MM.1S (cell line): ENCODE measurements around the gene PPP1R12B.
"Not testable (repeated sequence)": the region's sequence is repeated elsewhere in the genome, so short reads cannot be mapped to it uniquely, and the experiment has no call there.

Experiments used
- DNase-seq: peaks from one replicate; pipeline ENCODE4 v3.0.0-alpha.2; 2015
- H2AFZ ChIP-seq: fragments of 300-600 bp; sonication (generic); 2 replicates; pipeline ENCODE4 v1.6.0; 2016; ENCODE audit warnings: antibody characterized with exemption, low read length
- H3F3A ChIP-seq: fragments of 300-600 bp; sonication (generic); 2 replicates; pipeline ENCODE4 v1.6.1; 2016; ENCODE audit warnings: mild to moderate bottlenecking, antibody characterized with exemption, low read length, moderate library complexity, mixed read lengths; ENCODE audit not compliant: insufficient read depth
- H3K27ac ChIP-seq: fragments of 300-600 bp; sonication (generic); 2 replicates; pipeline ENCODE4 v1.5.1; 2016; ENCODE audit warnings: mild to moderate bottlenecking, low read length
- H3K27me3 ChIP-seq: fragments of 300-600 bp; sonication (generic); replicated peaks from 2 replicates; pipeline ENCODE4 v1.6.0; 2016; ENCODE audit warnings: low read length; ENCODE audit not compliant: insufficient read depth
- H3K36me3 ChIP-seq: fragments of 300-600 bp; sonication (generic); replicated peaks from 2 replicates; pipeline ENCODE4 v1.6.1; 2016; ENCODE audit warnings: mild to moderate bottlenecking, low read length, mixed read lengths; ENCODE audit not compliant: insufficient read depth
- H3K4me1 ChIP-seq: fragments of 300-600 bp; sonication (generic); 2 replicates; pipeline ENCODE4 v1.6.1; 2016; ENCODE audit warnings: low read length, mixed read lengths
- H3K4me2 ChIP-seq: fragments of 300-600 bp; sonication (generic); 2 replicates; pipeline ENCODE4 v1.6.0; 2016; ENCODE audit warnings: low read depth, low read length
- H3K4me3 ChIP-seq: fragments of 300-600 bp; sonication (generic); 2 replicates; pipeline ENCODE4 v1.5.1; 2016; ENCODE audit warnings: low read length, mixed read lengths
- H3K79me2 ChIP-seq: fragments of 300-600 bp; sonication (generic); 2 replicates; pipeline ENCODE4 v1.6.1; 2016; ENCODE audit warnings: mixed run types, low read length, mixed read lengths
- H3K9ac ChIP-seq: fragments of 300-600 bp; sonication (generic); 2 replicates; pipeline ENCODE4 v1.6.1; 2016; ENCODE audit warnings: low read length, mixed read lengths
- H3K9me2 ChIP-seq: fragments of 300-600 bp; sonication (generic); replicated peaks from 2 replicates; pipeline ENCODE4 v1.6.1; 2016; ENCODE audit warnings: mild to moderate bottlenecking, low read length, mixed read lengths; ENCODE audit not compliant: insufficient read depth
- H3K9me3 ChIP-seq: fragments of 300-600 bp; sonication (generic); replicated peaks from 2 replicates; pipeline ENCODE4 v1.6.1; 2016; ENCODE audit warnings: mild to moderate bottlenecking, low read length, mixed read lengths; ENCODE audit not compliant: insufficient read depth
- H4K20me1 ChIP-seq: fragments of 300-600 bp; sonication (generic); 2 replicates; pipeline ENCODE4 v1.6.1; 2016; ENCODE audit warnings: mild to moderate bottlenecking, low read length, moderate library complexity, mixed read lengths; ENCODE audit not compliant: insufficient read depth
- CTCF ChIP-seq: fragments of 300-600 bp; sonication (generic); IDR thresholded peaks from 2 replicates; pipeline ENCODE4 v1.5.1; 2016; ENCODE audit warnings: antibody characterized with exemption, low read length, mixed read lengths
- EZH2 ChIP-seq: fragments of 300-600 bp; sonication (generic); optimal IDR thresholded peaks from 2 replicates; pipeline ENCODE3; 2017; ENCODE audit warnings: low read depth, mild to moderate bottlenecking, antibody characterized with exemption, low read length, mixed read lengths
- EZH2phosphoT487 ChIP-seq: fragments of 300-600 bp; sonication (generic); IDR thresholded peaks from 2 replicates; pipeline ENCODE4 v1.6.1; 2018; ENCODE audit warnings: antibody characterized with exemption, low read length

Gene PPP1R12B

GRCh38 chr1:202638019-202638700 lies 289.7 kb downstream of the PPP1R12B start:
- TF ChIP-seq EZH2, result no peak
- TF ChIP-seq EZH2phosphoT487, result no peak
- TF ChIP-seq CTCF, result no peak
- Histone ChIP-seq H3K27ac (no peak overlapping the region), H3K36me3 (no peaks in the 10 kb centered on the region), H3K4me2 (no peak overlapping the region), H3K9ac (no peak overlapping the region), H3K4me3 (no peak overlapping the region), H3K79me2 (no peaks in the 10 kb centered on the region), H3K9me2 (no peaks in the 10 kb centered on the region), H3K4me1 (no peaks in the 10 kb centered on the region), H4K20me1 (no peaks in the 10 kb centered on the region), H3K9me3 (no peaks in the 10 kb centered on the region), H3K27me3 (peaks cover 31% of the 10 kb centered on the region), H2AFZ (no peak overlapping the region), H3F3A (no peaks in the 10 kb centered on the region)
- no peak for DNase-seq

GRCh38 chr1:202638701-202639305 lies 290.3 kb downstream of the PPP1R12B start:
- DNase-seq, H3K4me2 ChIP-seq, H4K20me1 ChIP-seq, H3K4me3 ChIP-seq, H2AFZ ChIP-seq, H3K36me3 ChIP-seq, H3F3A ChIP-seq, H3K9ac ChIP-seq, H3K27ac ChIP-seq, H3K9me3 ChIP-seq, H3K9me2 ChIP-seq, H3K4me1 ChIP-seq, H3K79me2 ChIP-seq: not testable (repeated sequence)
- peaks cover 36% of the 10 kb centered on the region for H3K27me3 ChIP-seq

- H3F3A ChIP-seq, result no peaks in the 10 kb centered on the region
- no peak overlapping the region for H3K4me3 ChIP-seq
- H3K36me3 ChIP-seq, result no peaks in the 10 kb centered on the region
- H2AFZ ChIP-seq, result no peak overlapping the region
- no peak for TF ChIP-seq EZH2
- TF ChIP-seq CTCF, result no peak
- TF ChIP-seq EZH2phosphoT487, result no peak
- H3K4me2 ChIP-seq, result no peak overlapping the region
- H3K4me1 ChIP-seq, result no peaks in the 10 kb centered on the region
- H3K79me2 ChIP-seq, result no peaks in the 10 kb centered on the region
- H3K27me3 ChIP-seq, result peaks cover 43% of the 10 kb centered on the region
- no peak for DNase-seq
- no peaks in the 10 kb centered on the region for H3K9me3 ChIP-seq
- H3K9ac ChIP-seq, result no peak overlapping the region
- no peaks in the 10 kb centered on the region for H4K20me1 ChIP-seq
- H3K9me2 ChIP-seq, result no peaks in the 10 kb centered on the region
- H3K27ac ChIP-seq, result no peak overlapping the region
Observed at GRCh38 chr1:202639500-202639899, 291.0 kb downstream of the PPP1R12B start.

GRCh38 chr1:202642212-202642611 lies 293.7 kb downstream of the PPP1R12B start:
- no peak overlapping the region for H3K27ac ChIP-seq
- no peaks in the 10 kb centered on the region for H3F3A ChIP-seq
- H2AFZ ChIP-seq, result no peak overlapping the region
- H4K20me1 ChIP-seq, result no peaks in the 10 kb centered on the region
- H3K4me1 ChIP-seq, result no peaks in the 10 kb centered on the region
- H3K9me3 ChIP-seq, result no peaks in the 10 kb centered on the region
- no peaks in the 10 kb centered on the region for H3K36me3 ChIP-seq
- no peak overlapping the region for H3K9ac ChIP-seq
- H3K27me3 ChIP-seq, result peaks cover 69% of the 10 kb centered on the region
- TF ChIP-seq EZH2, result no peak
- no peak overlapping the region for H3K4me3 ChIP-seq
- DNase-seq, result no peak
- H3K4me2 ChIP-seq, result peak overlapping the region; percentile 56; the same call in 1 of the 2 replicates
- H3K9me2 ChIP-seq, result no peaks in the 10 kb centered on the region
- no peaks in the 10 kb centered on the region for H3K79me2 ChIP-seq
